Choroid plexus epithelial cell (primary cell): ENCODE measurements around the gene CEP170B.
A peak's percentile ranks its signal among the peaks of the same experiment; 100 is the strongest.
"Not testable (repeated sequence)": the region's sequence is repeated elsewhere in the genome, so short reads cannot be mapped to it uniquely, and the experiment has no call there.

ENCODE experiments used
- DNase-seq: peaks from one replicate; pipeline ENCODE4 v3.0.0-alpha.2; 2010; ENCODE audit warnings: low read depth
- H3K4me3 ChIP-seq: 2 replicates; pipeline ENCODE4 v1.5.1; 2011; ENCODE audit warnings: low read depth, mild to moderate bottlenecking, control low read depth, low read length, moderate library complexity
- CTCF ChIP-seq: conservative IDR thresholded peaks from 2 replicates; pipeline ENCODE4 v1.5.1; 2011; ENCODE audit warnings: low read depth, mild to moderate bottlenecking, control low read depth, inconsistent platforms, low read length, moderate library complexity

The CEP170B gene

GRCh38 chr14:104827177-104828055 is 37.7 kb upstream of the CEP170B start:
- peak; percentile 71 for TF ChIP-seq CTCF
- H3K4me3 ChIP-seq: peak overlapping the region; percentile 49
- DNase-seq: peak; percentile 50

GRCh38 chr14:104830781-104831180 is 34.3 kb upstream of the CEP170B start:
- no peak for DNase-seq
- no peak for TF ChIP-seq CTCF
- H3K4me3 ChIP-seq: no peak overlapping the region

GRCh38 chr14:104836171-104836935 is 28.7 kb upstream of the CEP170B start:
- not testable (repeated sequence) for DNase-seq, H3K4me3 ChIP-seq

- TF ChIP-seq CTCF: no peak
- DNase-seq: no peak
- no peak overlapping the region for H3K4me3 ChIP-seq
These were observed 23.3 kb upstream of the CEP170B start for GRCh38 chr14:104841730-104842129.

GRCh38 chr14:104843006-104843405 is 22.1 kb upstream of the CEP170B start:
- TF ChIP-seq CTCF: no peak
- DNase-seq: no peak
- no peak overlapping the region for H3K4me3 ChIP-seq

GRCh38 chr14:104843442-104844305 is 21.4 kb upstream of the CEP170B start:
- peak overlapping the region; percentile 30 for H3K4me3 ChIP-seq

More at GRCh38 chr14:104843442-104844305, 21.4 kb upstream of the CEP170B start:
- TF ChIP-seq CTCF: no peak
- DNase-seq: peak; percentile 34
